ENCODE results near the gene DUOX2.
"Not testable (repeated sequence)": the region's sequence is repeated elsewhere in the genome, so short reads cannot be mapped to it uniquely, and the experiment has no call there.

The DUOX2 gene

DNA sequence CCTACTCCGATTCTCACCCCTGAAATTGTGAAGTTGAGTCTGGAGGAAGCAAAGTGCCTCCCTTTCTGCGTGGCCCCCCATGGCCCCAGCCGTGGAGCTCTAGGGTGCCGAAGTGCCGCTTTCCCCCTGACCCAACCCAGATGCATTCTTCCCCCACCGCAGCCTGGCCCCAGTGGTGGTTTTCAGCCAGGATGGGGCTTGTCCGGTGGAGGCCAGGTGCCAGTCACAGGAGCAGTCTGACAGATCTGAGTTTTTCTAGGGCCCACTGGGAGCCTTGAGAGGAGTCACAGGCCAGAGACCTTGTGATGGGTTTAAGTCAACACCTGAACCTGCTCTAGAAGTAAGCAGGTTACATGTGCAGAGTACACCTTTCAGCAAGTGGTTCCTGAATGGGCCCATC is 51.7 kb downstream of the DUOX2 start:
- DNase-seq: not testable (repeated sequence)

- DNase-seq: not testable (repeated sequence)
These were observed 55.0 kb downstream of the DUOX2 start for GRCh38 chr15:45058690-45059675.

GRCh38 chr15:45052676-45053075 is 61.3 kb downstream of the DUOX2 start:
- not testable (repeated sequence) for DNase-seq

GRCh38 chr15:45050587-45050986 is 63.4 kb downstream of the DUOX2 start:
- DNase-seq: no peak

DNA sequence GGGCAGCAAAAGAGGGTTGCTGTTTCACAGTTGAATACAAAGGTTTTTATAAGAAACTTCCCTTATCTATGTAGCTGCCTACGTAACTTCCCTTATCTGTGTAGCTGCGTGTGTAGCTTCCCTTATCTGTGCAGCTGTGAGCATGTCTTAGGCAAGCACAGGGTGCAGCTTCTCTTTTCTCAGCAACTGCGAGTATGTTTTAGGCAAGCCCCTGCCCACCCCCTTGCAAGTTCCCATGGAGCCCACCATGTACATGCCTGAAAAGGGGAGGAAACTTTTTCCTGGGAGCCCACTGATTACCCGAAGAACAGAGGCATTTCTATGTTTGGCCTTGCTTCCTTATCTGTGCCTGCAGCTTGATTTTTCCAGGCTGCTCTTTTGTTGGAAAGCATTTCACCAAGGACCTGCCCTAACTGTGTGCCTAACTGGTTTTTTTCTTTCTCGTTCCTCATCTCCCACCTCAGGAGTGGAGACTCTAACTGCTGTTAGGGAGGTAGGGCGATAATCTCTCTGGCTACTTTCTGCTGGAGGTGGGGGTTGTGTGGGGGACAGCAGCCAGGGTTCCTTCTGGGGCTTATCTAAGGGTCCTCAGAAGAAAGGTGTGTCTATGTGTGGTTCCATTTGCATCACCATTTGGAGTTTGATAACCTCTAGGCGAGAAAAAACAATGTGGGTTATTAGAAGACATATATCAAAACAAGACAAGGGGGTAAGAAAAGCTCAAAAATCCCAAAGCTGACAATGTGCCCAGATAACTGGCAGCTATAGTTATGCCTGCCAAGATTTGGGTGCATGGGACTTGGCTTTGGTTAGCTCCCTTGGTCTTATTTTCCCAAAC is 65.0 kb downstream of the DUOX2 start:
- DNase-seq: no peak

DNA sequence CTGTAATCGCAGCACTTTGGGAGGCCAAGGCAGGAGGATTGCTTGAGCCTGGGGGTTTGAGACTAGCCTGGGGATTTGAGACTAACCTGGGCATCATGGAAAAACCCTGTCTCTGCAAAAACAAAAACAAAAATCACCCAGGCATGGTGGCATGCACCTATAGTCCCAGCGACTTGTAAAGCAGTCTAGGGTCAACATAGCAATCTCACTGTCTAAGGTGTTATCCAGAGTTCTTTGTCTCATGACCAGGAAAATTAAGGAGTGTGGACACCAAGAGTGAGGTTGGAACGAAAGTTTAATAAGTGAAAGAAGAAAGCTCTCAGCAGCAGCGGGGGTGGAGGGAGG is 65.6 kb downstream of the DUOX2 start:
- DNase-seq: not testable (repeated sequence)

DNA sequence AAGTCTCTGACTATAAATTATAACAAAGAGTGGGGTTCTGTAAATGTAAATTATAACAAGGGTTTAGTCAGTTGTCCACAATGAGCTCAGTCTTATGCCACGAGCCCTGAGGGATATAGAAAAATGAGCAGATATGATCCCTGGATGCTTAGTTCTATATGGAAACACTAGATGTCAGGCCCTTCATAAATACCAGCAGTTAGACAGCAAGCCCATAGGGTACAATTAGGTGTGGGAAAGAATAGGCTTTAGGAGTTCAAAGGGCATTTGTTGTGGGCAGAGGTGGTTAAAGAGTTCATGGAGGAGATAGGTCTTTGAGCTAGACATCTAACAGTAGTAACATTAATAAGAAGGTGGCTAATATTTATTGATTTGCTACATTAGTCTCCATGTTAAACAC is 69.7 kb downstream of the DUOX2 start:
- DNase-seq: not testable (repeated sequence)

GRCh38 chr15:45042859-45043258 is 71.1 kb downstream of the DUOX2 start:
- DNase-seq: not testable (repeated sequence)

Data from retina (tissue), 1 donor.